ENCODE data around the gene MSL2. TPM values are rescaled to one million over a fixed set of nuclear protein-coding genes. Genes with fewer than 3 reads are reported as not detected.
"Not testable (repeated sequence)": the region's sequence is repeated elsewhere in the genome, so short reads cannot be mapped to it uniquely, and the experiment has no call there.

The MSL2 gene
- polyA plus RNA-seq, 1 of the 3 experiments (the other 2 are of a cell fraction) = 2.4 TPM

DNA sequence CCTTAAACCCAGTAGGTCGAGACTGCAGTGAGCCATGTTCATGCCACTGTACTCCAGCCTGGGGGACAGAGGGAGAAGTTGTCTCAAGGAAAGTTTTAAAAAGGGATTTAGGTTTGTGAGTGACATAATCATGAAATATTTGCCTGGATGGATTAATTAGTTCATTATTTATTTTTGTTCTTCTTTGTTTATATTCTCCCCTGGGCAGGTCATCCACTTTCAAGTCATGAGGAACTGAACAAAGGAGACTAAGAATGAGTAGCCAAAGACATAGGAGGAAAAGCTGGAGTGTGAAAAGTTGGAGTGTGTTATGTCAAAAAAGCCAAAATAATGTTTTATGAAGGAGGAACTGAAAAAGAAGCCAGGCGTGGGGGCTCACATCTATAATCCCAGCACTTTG lies 36.3 kb upstream of the MSL2 start:
- Histone ChIP-seq H2AFZ (ENCODE audit: low read depth) (no peak overlapping the region), H3K4me3 (ENCODE audit: low read depth in 2 of 2, low read length in 1 of 2) (no peak overlapping the region), H3K9me2 (no peaks in the 10 kb centered on the region), H3K9me3 (no peaks in the 10 kb centered on the region), H3F3A (replicated peaks; ENCODE audit: insufficient read depth) (no peaks in the 10 kb centered on the region), H3K27me3 (ENCODE audit: insufficient read depth) (no peaks in the 10 kb centered on the region), H3K79me2 (ENCODE audit: insufficient read depth) (no peaks in the 10 kb centered on the region), H3K4me1 (ENCODE audit: control insufficient read depth in 1 of 2, insufficient read depth in 2 of 2, low read depth in 1 of 2, low read length in 1 of 2) (no peaks in the 10 kb centered on the region), H3K4me2 (no peak overlapping the region), H3K9ac (no peak overlapping the region), H3K36me3 (replicated peaks in 1 of 2; ENCODE audit: control insufficient read depth in 1 of 2, insufficient read depth in 2 of 2, low read length in 1 of 2) (no peaks in the 10 kb centered on the region), H4K20me1 (ENCODE audit: insufficient read depth) (no peaks in the 10 kb centered on the region), H3K27ac (ENCODE audit: low read depth in 2 of 2, low read length in 1 of 2) (no peak overlapping the region)
- ChIA-PET CTCF (interaction anchor here (1.1 kb wide), 1 partner anchor 520 kb away, joined by 3 read pairs; no protein-coding TSS in a partner anchor), POLR2A (no interaction called here)
- 47% methylated on average over 2 of the region's 2 CpGs for WGBS (ENCODE audit: low lambda C conversion rate)
- DNase-seq = no peak
- TF ChIP-seq, protein P1, sequence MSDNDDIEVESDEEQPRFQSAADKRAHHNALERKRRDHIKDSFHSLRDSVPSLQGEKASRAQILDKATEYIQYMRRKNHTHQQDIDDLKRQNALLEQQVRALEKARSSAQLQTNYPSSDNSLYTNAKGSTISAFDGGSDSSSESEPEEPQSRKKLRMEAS (IDR thresholded peaks at IDR 0.05; ENCODE audit: low read depth) = no peak
- TF ChIP-seq RCOR1 (IDR thresholded peaks at IDR 0.05; ENCODE audit: low read length) (no peak), FOSL2 (IDR thresholded peaks at IDR 0.05; ENCODE audit: borderline replicate concordance, low read depth) (no peak), TAF1 (IDR thresholded peaks at IDR 0.05; ENCODE audit: borderline replicate concordance, low read depth, low read length) (no peak), SMC3 (IDR thresholded peaks at IDR 0.05; ENCODE audit: low read depth, low read length) (no peak), SIN3A (IDR thresholded peaks at IDR 0.05; ENCODE audit: borderline replicate concordance, low read depth, low read length) (no peak), MEF2A (IDR thresholded peaks at IDR 0.05; ENCODE audit: borderline replicate concordance, low read depth) (no peak), RAD21 (IDR thresholded peaks at IDR 0.05; ENCODE audit: low read length) (no peak), GATA2 (CRISPR knock-in tag; IDR thresholded peaks at IDR 0.05) (no peak)
- TF ChIP-seq, protein P2, sequence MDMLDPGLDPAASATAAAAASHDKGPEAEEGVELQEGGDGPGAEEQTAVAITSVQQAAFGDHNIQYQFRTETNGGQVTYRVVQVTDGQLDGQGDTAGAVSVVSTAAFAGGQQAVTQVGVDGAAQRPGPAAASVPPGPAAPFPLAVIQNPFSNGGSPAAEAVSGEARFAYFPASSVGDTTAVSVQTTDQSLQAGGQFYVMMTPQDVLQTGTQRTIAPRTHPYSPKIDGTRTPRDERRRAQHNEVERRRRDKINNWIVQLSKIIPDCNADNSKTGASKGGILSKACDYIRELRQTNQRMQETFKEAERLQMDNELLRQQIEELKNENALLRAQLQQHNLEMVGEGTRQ (IDR thresholded peaks at IDR 0.05; ENCODE audit: borderline replicate concordance, low read depth, low read length) = no peak
- TF ChIP-seq, protein P3, sequence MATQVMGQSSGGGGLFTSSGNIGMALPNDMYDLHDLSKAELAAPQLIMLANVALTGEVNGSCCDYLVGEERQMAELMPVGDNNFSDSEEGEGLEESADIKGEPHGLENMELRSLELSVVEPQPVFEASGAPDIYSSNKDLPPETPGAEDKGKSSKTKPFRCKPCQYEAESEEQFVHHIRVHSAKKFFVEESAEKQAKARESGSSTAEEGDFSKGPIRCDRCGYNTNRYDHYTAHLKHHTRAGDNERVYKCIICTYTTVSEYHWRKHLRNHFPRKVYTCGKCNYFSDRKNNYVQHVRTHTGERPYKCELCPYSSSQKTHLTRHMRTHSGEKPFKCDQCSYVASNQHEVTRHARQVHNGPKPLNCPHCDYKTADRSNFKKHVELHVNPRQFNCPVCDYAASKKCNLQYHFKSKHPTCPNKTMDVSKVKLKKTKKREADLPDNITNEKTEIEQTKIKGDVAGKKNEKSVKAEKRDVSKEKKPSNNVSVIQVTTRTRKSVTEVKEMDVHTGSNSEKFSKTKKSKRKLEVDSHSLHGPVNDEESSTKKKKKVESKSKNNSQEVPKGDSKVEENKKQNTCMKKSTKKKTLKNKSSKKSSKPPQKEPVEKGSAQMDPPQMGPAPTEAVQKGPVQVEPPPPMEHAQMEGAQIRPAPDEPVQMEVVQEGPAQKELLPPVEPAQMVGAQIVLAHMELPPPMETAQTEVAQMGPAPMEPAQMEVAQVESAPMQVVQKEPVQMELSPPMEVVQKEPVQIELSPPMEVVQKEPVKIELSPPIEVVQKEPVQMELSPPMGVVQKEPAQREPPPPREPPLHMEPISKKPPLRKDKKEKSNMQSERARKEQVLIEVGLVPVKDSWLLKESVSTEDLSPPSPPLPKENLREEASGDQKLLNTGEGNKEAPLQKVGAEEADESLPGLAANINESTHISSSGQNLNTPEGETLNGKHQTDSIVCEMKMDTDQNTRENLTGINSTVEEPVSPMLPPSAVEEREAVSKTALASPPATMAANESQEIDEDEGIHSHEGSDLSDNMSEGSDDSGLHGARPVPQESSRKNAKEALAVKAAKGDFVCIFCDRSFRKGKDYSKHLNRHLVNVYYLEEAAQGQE (IDR thresholded peaks at IDR 0.05; ENCODE audit: low read depth, low read length) = no peak

DNA sequence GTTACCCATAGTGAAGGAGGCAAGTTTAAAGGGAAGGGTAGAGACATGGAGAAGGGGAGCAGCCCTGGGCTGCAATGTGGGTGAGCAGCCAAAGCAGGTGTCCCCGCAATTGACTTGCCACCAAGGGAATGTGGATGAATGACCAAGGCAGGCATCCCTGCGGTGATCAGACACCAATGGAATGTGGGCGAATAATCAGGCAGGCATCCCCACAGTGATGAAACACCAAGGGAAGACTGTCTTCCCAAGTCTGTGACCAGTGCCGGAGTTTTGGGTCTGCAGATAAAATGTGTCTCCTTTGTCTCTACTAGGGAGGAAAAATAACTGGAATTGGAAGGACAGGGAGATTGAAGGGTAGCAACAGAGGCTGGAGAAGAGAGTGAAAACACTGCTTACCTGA lies 26.6 kb upstream of the MSL2 start:
- H4K20me1 ChIP-seq (ENCODE audit: insufficient read depth); H3K9me3 ChIP-seq; CTCF ChIA-PET; H3F3A ChIP-seq (replicated peaks; ENCODE audit: insufficient read depth); POLR2A ChIA-PET; H3K27me3 ChIP-seq (ENCODE audit: insufficient read depth); H3K4me1 ChIP-seq (ENCODE audit: control insufficient read depth in 1 of 2, insufficient read depth in 2 of 2, low read depth in 1 of 2, low read length in 1 of 2); DNase-seq; H3K4me3 ChIP-seq (ENCODE audit: low read depth in 2 of 2, low read length in 1 of 2); H3K27ac ChIP-seq (ENCODE audit: low read depth in 2 of 2, low read length in 1 of 2); H3K9ac ChIP-seq; H3K4me2 ChIP-seq; H2AFZ ChIP-seq (ENCODE audit: low read depth); H3K9me2 ChIP-seq; H3K79me2 ChIP-seq (ENCODE audit: insufficient read depth); H3K36me3 ChIP-seq (replicated peaks in 1 of 2; ENCODE audit: control insufficient read depth in 1 of 2, insufficient read depth in 2 of 2, low read length in 1 of 2): not testable (repeated sequence)
- 75% methylated on average over 4 of the region's 4 CpGs for WGBS (ENCODE audit: low lambda C conversion rate)
